NB4 (cell line): ENCODE data around the gene CPEB3.
"Not testable (repeated sequence)": the region's sequence is repeated elsewhere in the genome, so short reads cannot be mapped to it uniquely, and the experiment has no call there.

ENCODE experiments used
- DNase-seq: peaks from one replicate; pipeline ENCODE4 v3.0.0; 2010; ENCODE audit warnings: low read depth
- H3K4me3 ChIP-seq: one replicate; pipeline ENCODE4 v1.5.1; 2011; ENCODE audit warnings: mild to moderate bottlenecking, low read depth, low read length, moderate library complexity
- CTCF ChIP-seq: IDR thresholded peaks from one replicate; pipeline ENCODE4 v1.5.1; 2012; ENCODE audit warnings: low read depth, low read length
- MYC ChIP-seq: IDR thresholded peaks from 2 replicates; pipeline ENCODE4 v1.6.1; 2011; ENCODE audit warnings: low read depth, low read length
- POLR2A ChIP-seq: IDR thresholded peaks from 2 replicates; pipeline ENCODE4 v1.6.1; 2011; ENCODE audit warnings: mild to moderate bottlenecking; ENCODE audit not compliant: insufficient read length; ENCODE audit errors: extremely low read depth
- TF ChIP-seq, protein P1 (sequence below): IDR thresholded peaks from 2 replicates; pipeline ENCODE4 v1.6.1; 2011; ENCODE audit warnings: low read depth, low read length

Gene CPEB3

DNA sequence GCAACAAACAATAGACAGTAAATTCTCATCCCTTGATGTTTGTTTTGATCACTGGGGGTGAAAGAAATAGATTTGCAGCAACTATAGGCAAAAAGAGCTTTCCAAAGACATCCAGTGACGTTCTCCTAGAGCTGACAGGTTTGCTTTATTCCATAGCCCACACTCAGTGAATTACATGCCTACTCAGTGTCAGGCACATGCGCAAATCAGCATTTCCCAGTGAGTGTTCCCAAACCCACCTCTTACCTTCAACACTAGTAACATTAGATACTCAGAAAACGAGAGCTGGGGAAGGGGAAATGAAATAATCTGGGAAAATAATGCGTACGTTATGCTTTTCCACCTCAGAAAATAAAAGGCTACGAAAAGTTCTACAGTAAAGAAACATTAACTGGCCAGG is 144.1 kb downstream of the CPEB3 start:
- H3K4me3 ChIP-seq: no peak overlapping the region
- TF ChIP-seq, protein P1, sequence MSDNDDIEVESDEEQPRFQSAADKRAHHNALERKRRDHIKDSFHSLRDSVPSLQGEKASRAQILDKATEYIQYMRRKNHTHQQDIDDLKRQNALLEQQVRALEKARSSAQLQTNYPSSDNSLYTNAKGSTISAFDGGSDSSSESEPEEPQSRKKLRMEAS: no peak
- TF ChIP-seq POLR2A: no peak
- TF ChIP-seq MYC: no peak
- TF ChIP-seq CTCF: no peak
- DNase-seq: no peak

DNA sequence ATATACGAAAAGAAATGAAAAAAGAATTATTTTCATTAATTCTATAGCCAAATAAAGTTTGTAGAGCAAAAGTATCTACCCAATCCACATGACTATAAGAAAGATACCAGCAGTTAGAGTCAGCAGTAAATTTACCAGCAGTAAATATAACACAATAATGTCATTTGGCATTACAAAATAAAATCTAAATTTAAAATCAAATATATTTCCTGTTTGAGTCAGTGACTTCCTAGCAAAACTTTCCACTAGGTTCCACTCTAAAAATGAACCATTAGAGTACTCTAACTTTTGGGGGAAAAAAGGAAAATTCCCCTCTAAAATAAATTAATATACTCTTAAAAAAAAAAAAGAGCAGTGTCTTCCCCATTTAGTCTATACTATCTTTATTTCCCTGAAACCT is 144.8 kb downstream of the CPEB3 start:
- DNase-seq: no peak
- no peak overlapping the region for H3K4me3 ChIP-seq
- TF ChIP-seq CTCF: no peak

DNA sequence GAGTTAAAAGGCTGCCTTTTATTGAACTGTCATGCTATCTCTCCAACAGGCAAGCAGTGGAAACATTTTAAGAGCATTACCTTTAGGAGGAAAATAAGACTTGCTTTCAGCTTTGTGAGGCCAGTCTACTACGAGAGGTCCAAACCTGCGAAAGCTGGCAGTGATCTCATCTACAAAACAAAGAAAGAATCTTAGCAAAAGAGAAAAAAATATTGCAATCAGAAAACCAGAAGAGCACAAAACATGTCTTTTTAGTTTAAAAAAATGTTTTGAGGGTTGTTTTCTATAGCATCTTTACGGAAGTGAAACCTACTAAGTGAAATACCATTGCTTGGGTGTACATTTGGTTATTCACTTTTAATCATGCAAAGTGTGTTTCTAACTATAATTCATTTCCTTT is 147.9 kb downstream of the CPEB3 start:
- TF ChIP-seq MYC: no peak
- TF ChIP-seq CTCF: no peak
- no peak for TF ChIP-seq POLR2A
- no peak overlapping the region for H3K4me3 ChIP-seq
- no peak for DNase-seq

GRCh38 chr10:92142512-92142911 is 148.4 kb downstream of the CPEB3 start:
- no peak for DNase-seq
- TF ChIP-seq MYC: no peak
- TF ChIP-seq CTCF: no peak
- no peak for TF ChIP-seq POLR2A
- TF ChIP-seq, protein P1: no peak
- no peak overlapping the region for H3K4me3 ChIP-seq

DNA sequence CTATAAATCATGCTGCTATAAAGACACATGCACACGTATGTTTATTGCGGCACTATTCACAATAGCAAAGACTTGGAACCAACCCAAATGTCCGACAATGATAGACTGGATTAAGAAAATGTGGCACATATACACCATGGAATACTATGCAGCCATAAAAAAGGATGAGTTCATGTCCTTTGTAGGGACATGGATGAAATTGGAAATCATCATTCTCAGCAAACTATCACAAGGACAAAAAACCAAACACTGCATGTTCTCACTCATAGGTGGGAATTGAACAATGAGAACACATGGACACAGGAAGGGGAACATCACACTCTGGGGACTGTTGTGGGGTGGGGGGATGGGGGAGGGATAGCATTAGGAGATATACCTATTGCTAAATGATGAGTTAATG is 149.7 kb downstream of the CPEB3 start:
- H3K4me3 ChIP-seq, DNase-seq: not testable (repeated sequence)

DNA sequence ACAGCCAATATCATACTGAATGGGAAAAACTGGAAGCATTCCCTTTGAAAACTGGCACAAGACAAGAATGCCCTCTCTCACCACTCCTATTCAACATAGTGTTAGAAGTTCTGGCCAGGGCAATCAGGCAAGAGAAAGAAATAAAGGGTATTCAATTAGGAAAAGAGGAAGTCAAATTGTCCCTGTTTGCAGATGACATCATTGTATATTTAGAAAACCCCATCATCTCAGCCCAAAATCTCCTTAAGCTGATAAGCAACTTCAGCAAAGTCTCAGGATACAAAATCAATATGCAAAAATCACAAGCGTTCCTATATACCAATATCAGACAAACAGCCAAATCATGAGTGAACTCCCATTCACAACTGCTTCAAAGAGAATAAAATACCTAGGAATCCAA is 156.8 kb downstream of the CPEB3 start:
- not testable (repeated sequence) for H3K4me3 ChIP-seq, DNase-seq

DNA sequence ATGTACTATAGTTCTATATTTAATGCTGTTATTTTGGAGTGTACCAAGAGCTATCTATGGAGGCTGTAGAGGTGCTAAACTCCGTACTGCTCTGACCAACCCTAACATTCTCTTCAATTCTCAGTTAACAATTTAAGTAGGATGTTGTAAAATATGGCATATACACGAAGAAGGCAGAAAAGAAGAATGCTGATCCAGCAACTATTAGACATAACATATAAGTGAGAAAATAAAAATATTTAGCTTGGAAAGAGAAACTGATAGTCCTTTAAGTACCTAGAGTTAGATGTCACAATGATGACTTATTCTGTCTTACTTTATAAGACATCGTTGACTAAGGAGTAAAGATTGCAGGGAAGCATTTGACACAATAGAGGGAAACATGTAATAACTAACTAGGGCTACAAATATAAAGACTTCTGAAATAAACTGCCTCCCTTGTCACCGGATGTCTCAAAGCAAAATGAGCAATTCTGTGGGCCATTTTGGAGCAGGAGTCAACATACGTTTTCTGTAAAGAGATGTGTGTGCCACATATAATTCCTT is 159.5 kb downstream of the CPEB3 start:
- DNase-seq: no peak
- H3K4me3 ChIP-seq: no peak overlapping the region
- TF ChIP-seq POLR2A (no peak), CTCF (no peak), MYC (no peak)
- TF ChIP-seq, protein P1: no peak
